IPS-15b (cell line): Measurements from ENCODE around the gene RARRES2.

Source experiments
- H3K27me3 ChIP-seq: one replicate; pipeline ENCODE4 v1.6.1; 2013; ENCODE audit warnings: low read length; ENCODE audit not compliant: control insufficient read depth, insufficient read depth
- H3K36me3 ChIP-seq: one replicate; pipeline ENCODE4 v1.6.1; 2013; ENCODE audit warnings: low read length; ENCODE audit not compliant: control insufficient read depth, insufficient read depth
- H3K4me1 ChIP-seq: one replicate; pipeline ENCODE4 v1.6.1; 2013; ENCODE audit warnings: mild to moderate bottlenecking, low read length; ENCODE audit not compliant: control insufficient read depth, insufficient read depth
- H3K4me3 ChIP-seq: one replicate; pipeline ENCODE4 v1.5.1; 2013; ENCODE audit warnings: low read depth, low read length
- H3K9ac ChIP-seq: one replicate; pipeline ENCODE4 v1.6.1; 2013; ENCODE audit warnings: low read depth, mild to moderate bottlenecking, low read length
- H3K9me3 ChIP-seq: one replicate; pipeline ENCODE4 v1.6.1; 2013; ENCODE audit warnings: mild to moderate bottlenecking, low read length; ENCODE audit not compliant: control insufficient read depth, insufficient read depth

RARRES2 gene

GRCh38 chr7:150368096-150368883 lies 26.9 kb upstream of the RARRES2 start, which contains the start of gene REPIN1:
REPIN1 (plus strand) TSS chr7:150368822; CDS start chr7:150369712, 890 bp downstream.
- Histone ChIP-seq H3K9me3 (no peaks in the 10 kb centered on the region), H3K9ac (peak within 1 kb of the TSS; percentile 85), H3K27me3 (no peaks in the 10 kb centered on the region), H3K4me3 (peak within 1 kb of the TSS; percentile 87), H3K36me3 (peaks cover 31% of the 10 kb centered on the region), H3K4me1 (peaks cover 7% of the 10 kb centered on the region)

DNA sequence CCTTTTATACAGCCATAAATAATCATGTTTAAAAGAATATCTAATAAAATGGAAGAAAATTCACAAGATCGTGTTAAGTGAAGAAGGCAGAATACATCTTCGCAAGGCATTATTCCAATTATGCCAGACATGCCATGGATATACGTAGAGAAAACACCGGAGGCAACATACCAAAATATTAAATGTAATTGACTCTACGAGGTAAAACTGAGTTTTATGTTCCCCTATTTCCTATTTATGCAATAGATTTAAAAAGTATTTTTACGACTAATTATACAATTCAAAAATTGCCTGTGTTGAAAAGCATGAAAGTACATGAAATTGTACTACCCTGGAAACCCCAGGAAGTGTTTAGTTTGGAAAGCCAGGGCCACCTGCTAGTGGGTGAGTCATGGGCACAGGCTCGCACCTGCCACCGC lies 26.3 kb upstream of the RARRES2 start:
- no peaks in the 10 kb centered on the region for H3K27me3 ChIP-seq
- peak overlapping the region; percentile 79 for H3K9ac ChIP-seq
- peaks cover 25% of the 10 kb centered on the region for H3K36me3 ChIP-seq
- peaks cover 7% of the 10 kb centered on the region for H3K4me1 ChIP-seq
- peak overlapping the region; percentile 87 for H3K4me3 ChIP-seq
- H3K9me3 ChIP-seq: no peaks in the 10 kb centered on the region

DNA sequence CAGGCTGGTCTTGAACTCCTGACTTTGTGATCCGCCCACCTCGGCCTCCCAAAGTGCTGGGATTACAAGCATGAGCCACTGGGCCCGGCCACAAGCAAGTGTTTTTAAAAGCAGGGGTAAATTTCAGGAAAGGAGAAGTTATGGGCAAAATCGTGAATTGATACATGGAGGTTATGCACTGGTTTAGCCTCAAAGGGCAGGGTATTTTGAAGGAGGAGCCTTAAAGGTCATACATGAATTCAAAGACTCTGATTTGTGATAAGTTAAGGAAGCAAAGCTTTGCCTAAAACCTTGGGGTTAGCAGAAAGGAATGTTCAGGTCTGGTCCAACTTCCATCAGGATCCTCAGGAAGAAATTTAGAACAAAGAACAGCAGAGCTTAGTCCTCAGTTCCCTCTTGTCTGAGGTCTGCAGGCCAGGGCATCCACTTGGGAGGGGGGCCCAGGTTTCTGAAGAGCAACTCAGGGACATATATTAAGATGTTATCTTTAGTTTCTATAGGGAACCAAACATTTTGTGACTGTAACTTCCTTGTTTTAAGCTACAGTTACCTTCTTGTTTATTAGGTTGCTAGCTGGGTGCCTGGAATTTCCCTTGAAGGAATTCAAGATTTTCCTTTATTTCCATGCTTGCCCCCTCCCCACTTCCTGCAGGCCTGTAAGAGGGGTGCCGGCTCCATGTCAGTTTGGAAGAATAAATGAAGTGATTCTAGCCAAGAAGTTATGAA lies 24.4 kb upstream of the RARRES2 start:
- Histone ChIP-seq H3K9me3 (no peaks in the 10 kb centered on the region), H3K36me3 (peaks cover 10% of the 10 kb centered on the region), H3K4me3 (no peak overlapping the region), H3K27me3 (no peaks in the 10 kb centered on the region), H3K9ac (no peak overlapping the region), H3K4me1 (peaks cover 15% of the 10 kb centered on the region)

DNA sequence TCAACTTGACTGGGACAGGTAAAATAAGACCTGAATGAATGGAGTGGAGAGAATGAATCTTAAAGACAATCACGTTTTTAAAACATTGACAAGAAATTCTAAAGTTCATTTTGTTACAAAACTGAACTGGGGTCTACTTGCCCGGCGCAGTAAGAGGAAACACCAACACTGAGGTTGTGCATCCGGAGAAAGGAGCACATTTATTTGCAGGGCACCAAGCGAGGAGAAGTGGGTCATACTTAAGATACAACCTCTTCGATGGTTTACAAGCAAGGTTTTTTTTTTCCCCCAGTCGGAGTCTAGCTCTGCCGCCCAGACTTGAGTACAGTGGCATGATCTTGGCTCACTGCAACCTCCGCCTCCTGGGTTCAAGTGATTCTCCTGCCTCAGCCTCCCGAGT lies 23.8 kb upstream of the RARRES2 start:
- H3K9ac ChIP-seq: no peak overlapping the region
- no peaks in the 10 kb centered on the region for H3K9me3 ChIP-seq
- peaks cover 15% of the 10 kb centered on the region for H3K4me1 ChIP-seq
- H3K36me3 ChIP-seq: peaks cover 5% of the 10 kb centered on the region
- no peaks in the 10 kb centered on the region for H3K27me3 ChIP-seq
- no peak overlapping the region for H3K4me3 ChIP-seq

- H3K27me3 ChIP-seq: no peaks in the 10 kb centered on the region
- H3K9me3 ChIP-seq: no peaks in the 10 kb centered on the region
- peaks cover 8% of the 10 kb centered on the region for H3K4me1 ChIP-seq
- H3K4me3 ChIP-seq: no peak overlapping the region
- H3K36me3 ChIP-seq: no peaks in the 10 kb centered on the region
- no peak overlapping the region for H3K9ac ChIP-seq
Observed at GRCh38 chr7:150363872-150364271, 22.4 kb upstream of the RARRES2 start.

DNA sequence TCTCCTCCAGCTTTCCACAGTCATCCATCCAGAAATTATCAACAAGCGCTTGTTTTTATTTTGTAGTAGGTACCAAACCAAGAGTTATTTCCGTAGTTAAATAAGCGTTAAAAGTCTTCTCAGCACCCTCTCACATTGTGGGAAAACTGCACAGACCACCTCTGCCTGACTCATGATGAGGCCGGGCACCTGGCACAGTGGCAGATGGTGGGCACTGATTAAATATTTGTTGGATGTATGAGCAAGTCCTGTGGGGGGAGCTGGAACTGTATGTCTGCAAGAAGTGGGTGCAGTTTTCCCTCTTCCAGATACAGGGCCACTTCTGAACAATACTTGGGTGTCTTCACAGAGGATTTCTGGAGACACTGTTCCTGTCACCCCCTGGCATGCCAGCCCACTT lies 21.9 kb upstream of the RARRES2 start:
- Histone ChIP-seq H3K36me3 (no peaks in the 10 kb centered on the region), H3K27me3 (no peaks in the 10 kb centered on the region), H3K9me3 (no peaks in the 10 kb centered on the region), H3K4me1 (peaks cover 8% of the 10 kb centered on the region), H3K9ac (no peak overlapping the region), H3K4me3 (no peak overlapping the region)

GRCh38 chr7:150361807-150362621 lies 20.6 kb upstream of the RARRES2 start:
- Histone ChIP-seq H3K9me3 (no peaks in the 10 kb centered on the region), H3K9ac (no peak overlapping the region), H3K36me3 (no peaks in the 10 kb centered on the region), H3K4me3 (no peak overlapping the region), H3K4me1 (peaks cover 11% of the 10 kb centered on the region), H3K27me3 (no peaks in the 10 kb centered on the region)

- peaks cover 11% of the 10 kb centered on the region for H3K4me1 ChIP-seq
- H3K27me3 ChIP-seq: no peaks in the 10 kb centered on the region
- H3K9me3 ChIP-seq: no peaks in the 10 kb centered on the region
- H3K4me3 ChIP-seq: no peak overlapping the region
- H3K9ac ChIP-seq: no peak overlapping the region
- no peaks in the 10 kb centered on the region for H3K36me3 ChIP-seq
Observed at GRCh38 chr7:150361402-150361801, 20.0 kb upstream of the RARRES2 start.

- no peak overlapping the region for H3K4me3 ChIP-seq
- no peaks in the 10 kb centered on the region for H3K36me3 ChIP-seq
- no peaks in the 10 kb centered on the region for H3K27me3 ChIP-seq
- no peaks in the 10 kb centered on the region for H3K9me3 ChIP-seq
- peaks cover 11% of the 10 kb centered on the region for H3K4me1 ChIP-seq
- H3K9ac ChIP-seq: no peak overlapping the region
Observed at GRCh38 chr7:150360363-150361058, 19.1 kb upstream of the RARRES2 start.

- H3K36me3 ChIP-seq: no peaks in the 10 kb centered on the region
- H3K4me3 ChIP-seq: no peak overlapping the region
- no peaks in the 10 kb centered on the region for H3K27me3 ChIP-seq
- H3K9ac ChIP-seq: no peak overlapping the region
- H3K9me3 ChIP-seq: no peaks in the 10 kb centered on the region
- H3K4me1 ChIP-seq: peaks cover 11% of the 10 kb centered on the region
Observed at GRCh38 chr7:150359622-150360362, 18.4 kb upstream of the RARRES2 start.
